Caco-2 (cell line): ENCODE measurements around the gene PCK1. TPM values are rescaled to one million over a fixed set of nuclear protein-coding genes. Genes with fewer than 3 reads are reported as not detected.

Experiments used
- BruUV-seq: library from RNA; stranded (reverse); fragments of 400-500 nt; replicated peaks from 2 replicates; lab custom pipeline; 2021; lab: Mats Ljungman, UMichigan
- CTCF ChIA-PET: fragments of 300-600 bp; sonication (Branson Sonifier 250); formaldehyde crosslinking; loops from one replicate; lab custom pipeline; 2022; ENCODE audit warnings: antibody characterized with exemption; lab: Charles Lee
- POLR2A ChIA-PET: fragments of 300-600 bp; sonication (Branson Sonifier 250); formaldehyde crosslinking; loops from one replicate; lab custom pipeline; 2022; ENCODE audit warnings: antibody characterized with exemption; lab: Charles Lee
- DNase-seq, 2 experiments: peaks; one replicate each; pipeline versions ENCODE4 v3.0.0 to v3.0.0-alpha.2; 2020 to 2022
- H3K27me3 ChIP-seq: replicated peaks from 2 replicates; pipeline ENCODE4 v1.6.0; 2011; ENCODE audit warnings: low read length; ENCODE audit not compliant: control insufficient read depth, insufficient read depth
- H3K36me3 ChIP-seq: 2 replicates; pipeline ENCODE4 v1.5.1; 2011; ENCODE audit warnings: low read length; ENCODE audit not compliant: control insufficient read depth, insufficient read depth
- H3K4me1 ChIP-seq: fragments of 250-450 bp; sonication (Bioruptor Pico); 2 replicates; pipeline ENCODE4 v1.5.1; 2020; ENCODE audit warnings: mild to moderate bottlenecking
- H3K4me3 ChIP-seq: 2 replicates; pipeline ENCODE4 v1.5.1; 2011; ENCODE audit warnings: low read depth, mild to moderate bottlenecking, control low read depth, low read length
- H3K9me3 ChIP-seq: fragments of 250-450 bp; sonication (Bioruptor Pico); 2 replicates; pipeline ENCODE4 v1.5.1; 2020; ENCODE audit warnings: mild to moderate bottlenecking, moderate library complexity
- H3K27ac Mint-ChIP-seq: one replicate; pipeline ENCODE4 v1.8.0; 2022; ENCODE audit warnings: mixed read lengths; ENCODE audit not compliant: unreplicated experiment
- H3K27me3 Mint-ChIP-seq: one replicate; pipeline ENCODE4 v1.8.0; 2022; ENCODE audit warnings: mixed read lengths; ENCODE audit not compliant: insufficient read depth, unreplicated experiment
- H3K36me3 Mint-ChIP-seq: one replicate; pipeline ENCODE4 v1.8.0; 2022; ENCODE audit warnings: mild to moderate bottlenecking, mixed read lengths; ENCODE audit not compliant: insufficient read depth, unreplicated experiment
- H3K4me1 Mint-ChIP-seq: one replicate; pipeline ENCODE4 v1.8.0; 2022; ENCODE audit warnings: low read depth, mixed read lengths; ENCODE audit not compliant: unreplicated experiment
- H3K4me3 Mint-ChIP-seq: one replicate; pipeline ENCODE4 v1.8.0; 2022; ENCODE audit warnings: mild to moderate bottlenecking, moderate library complexity, mixed read lengths; ENCODE audit not compliant: unreplicated experiment
- H3K9me3 Mint-ChIP-seq: one replicate; pipeline ENCODE4 v1.8.0; 2022; ENCODE audit warnings: mixed read lengths; ENCODE audit not compliant: unreplicated experiment
- intact Hi-C: fragments of 100-400 bp; cut with micrococcal nuclease; formaldehyde crosslinking; loops from one replicate; pipeline ENCODE4 v1.10.0; 2022; ENCODE audit not compliant: unreplicated experiment
- total RNA-seq: library from RNA; stranded (reverse); gene quantifications from 2 replicates; pipeline ENCODE4 v1.2.3, GENCODE V29; 2022
- TF ChIP-seq, protein P1 (sequence below), 2 experiments: fragments of 200-600 bp in 1 of 2; IDR thresholded peaks; 1 replicate in 1 of 2; 2 replicates in 1 of 2; pipeline versions ENCODE4 v1.5.1 to v1.8.0; 2011 to 2022; ENCODE audit warnings: antibody characterized with exemption in 1 of 2, control low read depth in 1 of 2, inconsistent platforms in 1 of 2, low read depth in 1 of 2, low read length in 1 of 2, mild to moderate bottlenecking in 1 of 2, moderate library complexity in 1 of 2; ENCODE audit not compliant: insufficient read depth in 1 of 2, severe bottlenecking in 1 of 2, unreplicated experiment in 1 of 2

The PCK1 gene
- total RNA-seq, 1 experiment from 2014 or later: not detected

DNA sequence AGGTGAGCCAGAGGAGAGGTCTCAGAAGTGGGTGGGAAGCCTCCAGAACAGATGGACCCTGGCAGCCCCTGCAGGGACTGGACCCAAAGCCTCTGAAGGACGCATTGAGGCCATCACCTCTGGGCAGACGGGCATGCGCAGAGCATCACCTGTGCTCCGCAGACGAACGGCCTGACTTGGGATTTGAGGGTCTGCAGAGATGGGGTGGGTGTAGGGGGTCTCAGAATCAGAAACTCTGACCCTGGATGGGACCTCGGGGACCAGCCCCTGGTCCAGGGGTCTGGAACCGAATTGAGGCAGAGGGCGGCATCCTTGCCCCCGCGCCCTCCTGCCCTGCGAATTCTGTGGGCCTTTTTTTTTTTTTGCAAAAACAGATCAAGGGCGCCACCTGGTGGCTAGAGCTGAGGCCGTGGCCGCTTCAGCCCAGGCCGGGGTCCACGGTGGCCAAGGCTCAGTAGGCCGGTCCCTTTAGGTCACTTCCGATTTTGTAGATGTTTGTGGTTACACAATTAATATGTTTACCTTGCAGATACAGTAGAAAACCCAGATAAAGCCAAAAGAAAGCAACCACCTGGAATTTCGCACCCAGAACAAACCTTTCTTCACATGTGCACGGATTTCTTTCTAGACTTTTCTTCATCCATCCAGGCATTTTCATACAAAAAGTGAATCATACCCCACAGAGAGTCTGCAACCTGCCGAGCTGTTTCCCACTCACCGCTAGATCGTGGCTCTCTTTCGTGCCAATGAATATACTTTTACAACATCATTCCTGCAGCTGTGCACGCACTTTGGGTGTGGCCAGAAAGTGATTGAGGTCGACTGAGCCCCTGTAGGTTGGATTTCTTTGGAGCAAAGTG is 33.4 kb downstream of the PCK1 start:
- no TSS peak for BruUV-seq
- peak in 1 of 2 experiments; percentile 89 for DNase-seq
- ChIA-PET POLR2A (no interaction called here), CTCF (interaction anchor here (0.6 to 3.3 kb wide), 20 partner anchors 11 to 1678 kb away, joined by 3 to 17 read pairs (median 4); no protein-coding TSS in a partner anchor)
- Mint-ChIP-seq H3K36me3 (no peaks in the 10 kb centered on the region), H3K4me3 (no peak overlapping the region), H3K27me3 (peaks cover 6% of the 10 kb centered on the region), H3K4me1 (no peaks in the 10 kb centered on the region), H3K27ac (no peak overlapping the region), H3K9me3 (no peaks in the 10 kb centered on the region)
- intact Hi-C loops: loop anchor here (1.0 to 10.0 kb wide), 3 partner anchors 11 to 210 kb away; no protein-coding TSS in a partner anchor
- Histone ChIP-seq H3K4me1 (peaks cover 11% of the 10 kb centered on the region), H3K27me3 (no peaks in the 10 kb centered on the region), H3K36me3 (no peaks in the 10 kb centered on the region), H3K9me3 (no peaks in the 10 kb centered on the region), H3K4me3 (no peak overlapping the region)
- TF ChIP-seq, protein P1, sequence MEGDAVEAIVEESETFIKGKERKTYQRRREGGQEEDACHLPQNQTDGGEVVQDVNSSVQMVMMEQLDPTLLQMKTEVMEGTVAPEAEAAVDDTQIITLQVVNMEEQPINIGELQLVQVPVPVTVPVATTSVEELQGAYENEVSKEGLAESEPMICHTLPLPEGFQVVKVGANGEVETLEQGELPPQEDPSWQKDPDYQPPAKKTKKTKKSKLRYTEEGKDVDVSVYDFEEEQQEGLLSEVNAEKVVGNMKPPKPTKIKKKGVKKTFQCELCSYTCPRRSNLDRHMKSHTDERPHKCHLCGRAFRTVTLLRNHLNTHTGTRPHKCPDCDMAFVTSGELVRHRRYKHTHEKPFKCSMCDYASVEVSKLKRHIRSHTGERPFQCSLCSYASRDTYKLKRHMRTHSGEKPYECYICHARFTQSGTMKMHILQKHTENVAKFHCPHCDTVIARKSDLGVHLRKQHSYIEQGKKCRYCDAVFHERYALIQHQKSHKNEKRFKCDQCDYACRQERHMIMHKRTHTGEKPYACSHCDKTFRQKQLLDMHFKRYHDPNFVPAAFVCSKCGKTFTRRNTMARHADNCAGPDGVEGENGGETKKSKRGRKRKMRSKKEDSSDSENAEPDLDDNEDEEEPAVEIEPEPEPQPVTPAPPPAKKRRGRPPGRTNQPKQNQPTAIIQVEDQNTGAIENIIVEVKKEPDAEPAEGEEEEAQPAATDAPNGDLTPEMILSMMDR (IDR thresholded peaks at IDR 0.05; ENCODE audit: insufficient read depth in 1 of 2, low read depth in 1 of 2, low read length in 1 of 2, severe bottlenecking in 1 of 2, unreplicated experiment in 1 of 2): peak; percentile 99

DNA sequence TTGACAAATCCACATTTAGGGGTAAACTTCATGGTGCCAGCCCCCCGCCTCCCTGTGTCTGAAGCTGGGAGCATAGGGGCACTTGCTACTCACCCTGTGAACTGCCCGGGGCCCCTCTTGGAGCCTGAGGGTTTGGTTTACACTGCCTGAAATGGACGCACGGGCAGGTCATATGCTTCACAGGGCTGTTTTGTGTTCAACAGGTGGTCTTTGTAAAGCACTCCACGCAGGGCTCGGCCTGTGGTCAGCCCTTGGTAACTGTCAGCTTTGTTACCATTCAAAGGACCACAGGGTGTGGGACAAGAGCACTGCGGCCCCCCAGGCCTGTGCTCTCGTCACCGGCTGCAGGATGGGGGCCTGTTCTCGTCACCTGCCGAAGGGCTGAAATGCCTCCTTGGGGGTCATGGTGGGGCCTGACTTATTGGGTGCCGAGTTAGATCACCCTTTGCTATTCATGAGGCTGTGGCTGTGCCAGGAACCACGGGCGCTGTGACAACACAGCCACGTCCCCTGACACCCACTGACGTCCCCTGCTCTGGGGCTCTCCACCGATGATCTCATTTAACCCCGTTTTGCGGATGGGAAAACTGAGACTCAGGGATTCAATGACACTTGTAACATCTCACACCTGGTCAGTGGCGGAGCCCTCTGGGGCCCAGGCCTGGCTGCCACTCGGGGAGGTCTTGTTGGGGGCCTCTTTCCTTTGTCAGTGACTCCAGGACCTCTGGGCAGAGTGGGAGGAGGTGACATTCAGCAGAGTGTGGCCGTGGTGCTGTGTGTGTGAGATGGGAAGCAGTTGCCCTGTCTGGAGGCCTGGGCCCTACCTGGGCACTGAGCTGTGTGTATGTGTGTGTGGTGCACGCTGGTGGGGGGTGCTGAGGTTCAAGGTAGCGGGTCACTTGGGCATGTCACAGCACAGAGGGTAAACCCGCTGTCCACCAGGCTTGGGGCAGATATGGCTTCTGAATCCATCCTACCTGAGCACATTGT is 34.4 kb downstream of the PCK1 start:
- BruUV-seq: no TSS peak
- H3K27ac Mint-ChIP-seq: no peak overlapping the region

More for the DNA sequence above, 34.4 kb downstream of the PCK1 start:
- Histone ChIP-seq H3K27me3 (no peaks in the 10 kb centered on the region), H3K4me3 (no peak overlapping the region), H3K9me3 (no peaks in the 10 kb centered on the region), H3K36me3 (no peaks in the 10 kb centered on the region), H3K4me1 (peaks cover 7% of the 10 kb centered on the region; the same call in 1 of the 2 replicates)
- Mint-ChIP-seq H3K9me3 (no peaks in the 10 kb centered on the region), H3K4me1 (no peaks in the 10 kb centered on the region), H3K4me3 (no peak overlapping the region), H3K36me3 (no peaks in the 10 kb centered on the region), H3K27me3 (peaks cover 6% of the 10 kb centered on the region)
- ChIA-PET CTCF (interaction anchor here (0.9 to 3.3 kb wide), 18 partner anchors 11 to 618 kb away, joined by 3 to 17 read pairs (median 4); no protein-coding TSS in a partner anchor), POLR2A (no interaction called here)
- no peak for DNase-seq
- intact Hi-C loops: loop anchor here (10.0 kb wide), 1 partner anchor 211 kb away; no protein-coding TSS in a partner anchor
- TF ChIP-seq, protein P1 (IDR thresholded peaks at IDR 0.05; ENCODE audit: insufficient read depth in 1 of 2, low read depth in 1 of 2, low read length in 1 of 2, severe bottlenecking in 1 of 2, unreplicated experiment in 1 of 2): no peak
